Measurements from ENCODE around the gene DCLK1. TPM values are rescaled to one million over a fixed set of nuclear protein-coding genes. Genes with fewer than 3 reads are reported as not detected.

DCLK1 gene
- total RNA-seq, 1 experiment from 2014 or later, result 36.2 TPM

- H3K27ac Mint-ChIP-seq, result no peak overlapping the region
- no peaks in the 10 kb centered on the region for H3K23me2 ChIP-seq (ENCODE audit: insufficient read length, low read depth, low read length, poor library complexity, severe bottlenecking)
- no peak overlapping the region for H2AK5ac ChIP-seq (ENCODE audit: insufficient read length, low read length)
- no peak overlapping the region for H3K14ac ChIP-seq (ENCODE audit: insufficient read depth, low read length)
- no peaks in the 10 kb centered on the region for H3K79me2 ChIP-seq (ENCODE audit: insufficient read depth, low read length)
- H3K4me1 ChIP-seq (ENCODE audit: insufficient read depth, low read length), result no peaks in the 10 kb centered on the region
- H3K4me1 Mint-ChIP-seq, result no peaks in the 10 kb centered on the region
- H2BK15ac ChIP-seq (ENCODE audit: low read depth, low read length), result no peak overlapping the region
- no peak overlapping the region for H3K4me2 ChIP-seq (ENCODE audit: insufficient read depth, insufficient read length, low read length)
- no peak for TF ChIP-seq CTCF (conservative IDR thresholded peaks at IDR 0.05)
- no peak overlapping the region for H3K4me3 Mint-ChIP-seq
- DNase-seq, result no peak
- H2AFZ ChIP-seq (ENCODE audit: low read length), result no peak overlapping the region
- H3K27ac ChIP-seq (ENCODE audit: insufficient read length, low read depth, low read length), result no peak overlapping the region
- no peak overlapping the region for H2BK20ac ChIP-seq (ENCODE audit: low read depth, low read length, poor library complexity, severe bottlenecking)
- H3K18ac ChIP-seq (ENCODE audit: insufficient read length, low read depth, low read length), result no peak overlapping the region
- H3K36me3 Mint-ChIP-seq (ENCODE audit: insufficient read depth in 1 of 3, low read depth in 3 of 3), result peaks cover 0 to 4% (median 3%) of the 10 kb centered on the region in 3 experiments; a peak in 3 of 7 replicates
- H3K23ac ChIP-seq (ENCODE audit: insufficient read length, low read depth, low read length), result no peak overlapping the region
- no peak overlapping the region for H2BK120ac ChIP-seq (ENCODE audit: low read depth, low read length, poor library complexity, severe bottlenecking)
- H4K91ac ChIP-seq (ENCODE audit: insufficient read length, low read depth, low read length), result no peak overlapping the region
- no peak overlapping the region for H2BK5ac ChIP-seq (ENCODE audit: insufficient read length, low read length)
- H3K27me3 Mint-ChIP-seq (ENCODE audit: low read depth), result no peaks in the 10 kb centered on the region
- H3T11ph ChIP-seq (ENCODE audit: low read length), result no peak overlapping the region
- H3K9ac ChIP-seq (ENCODE audit: extremely low read depth, insufficient read length, low read length), result no peak overlapping the region
- H4K20me1 ChIP-seq (ENCODE audit: control insufficient read depth, insufficient read depth, insufficient read length), result no peaks in the 10 kb centered on the region
- no peak overlapping the region for H4K5ac ChIP-seq (ENCODE audit: insufficient read length, low read depth, low read length)
- H3K79me1 ChIP-seq (ENCODE audit: insufficient read depth, low read depth, low read length, poor library complexity, severe bottlenecking), result no peaks in the 10 kb centered on the region
- no peak overlapping the region for H4K8ac ChIP-seq (replicated peaks; ENCODE audit: insufficient read length, low read depth, low read length)
- H3K4ac ChIP-seq (ENCODE audit: low read depth, low read length), result no peak overlapping the region
- H2BK12ac ChIP-seq (ENCODE audit: insufficient read length, low read depth, low read length), result no peak overlapping the region
- no peak overlapping the region for H3K56ac ChIP-seq (ENCODE audit: insufficient read length, low read depth, low read length)
- WGBS (ENCODE audit: extremely low coverage, insufficient read length, low lambda C conversion rate), result no CpG with 5 or more reads among the region's 4 CpGs
- no peaks in the 10 kb centered on the region; a peak in 1 of 5 replicates for H3K9me3 Mint-ChIP-seq
- H3K9me3 ChIP-seq (ENCODE audit: control insufficient read depth, low read depth, low read length), result no peaks in the 10 kb centered on the region
- no peaks in the 10 kb centered on the region for H3K27me3 ChIP-seq (ENCODE audit: insufficient read depth, low read length)
Measured at GRCh38 chr13:36061621-36062020, 69.6 kb downstream of the DCLK1 start.
